GM23248 (cell line): ENCODE results near the gene BOD1. TPM values are rescaled to one million over a fixed set of nuclear protein-coding genes. Genes with fewer than 3 reads are reported as not detected.
A peak's percentile ranks its signal among the peaks of the same experiment; 100 is the strongest.

Source experiments
- DNase-seq: peaks from one replicate; pipeline ENCODE4 v3.0.0-alpha.2; 2015
- H2AFZ ChIP-seq: fragments of 200-600 bp; sonication (generic); 2 replicates; pipeline ENCODE4 v1.6.1; 2016; ENCODE audit warnings: antibody characterized with exemption
- H3F3A ChIP-seq: fragments of 200-600 bp; sonication (generic); 2 replicates; pipeline ENCODE4 v1.6.1; 2016; ENCODE audit warnings: mild to moderate bottlenecking, antibody characterized with exemption, mixed run types; ENCODE audit not compliant: insufficient read depth
- H3K27ac ChIP-seq: fragments of 200-600 bp; sonication (generic); 2 replicates; pipeline ENCODE4 v1.5.1; 2016; ENCODE audit warnings: mild to moderate bottlenecking
- H3K27me3 ChIP-seq: fragments of 200-600 bp; sonication (generic); replicated peaks from 2 replicates; pipeline ENCODE4 v1.6.1; 2016; ENCODE audit warnings: mild to moderate bottlenecking; ENCODE audit not compliant: insufficient read depth
- H3K36me3 ChIP-seq: fragments of 200-600 bp; sonication (generic); 2 replicates; pipeline ENCODE4 v1.6.1; 2016; ENCODE audit warnings: low read depth, mild to moderate bottlenecking
- H3K4me1 ChIP-seq: fragments of 200-600 bp; sonication (generic); 2 replicates; pipeline ENCODE4 v1.6.1; 2016; ENCODE audit warnings: mild to moderate bottlenecking; ENCODE audit not compliant: insufficient read depth
- H3K4me2 ChIP-seq: fragments of 200-600 bp; sonication (generic); one replicate; pipeline ENCODE4 v1.6.1; 2016; ENCODE audit warnings: mild to moderate bottlenecking; ENCODE audit not compliant: unreplicated experiment
- H3K4me3 ChIP-seq: fragments of 200-600 bp; sonication (generic); 2 replicates; pipeline ENCODE4 v1.5.1; 2016; ENCODE audit warnings: mild to moderate bottlenecking
- H3K79me2 ChIP-seq: fragments of 200-600 bp; sonication (generic); 2 replicates; pipeline ENCODE4 v1.6.1; 2016; ENCODE audit warnings: mild to moderate bottlenecking; ENCODE audit not compliant: insufficient read depth
- H3K9ac ChIP-seq: fragments of 200-600 bp; sonication (generic); 2 replicates; pipeline ENCODE4 v1.6.1; 2016; ENCODE audit warnings: mild to moderate bottlenecking
- H3K9me2 ChIP-seq: fragments of 200-600 bp; sonication (generic); 2 replicates; pipeline ENCODE4 v1.6.1; 2016; ENCODE audit warnings: mixed run types, mild to moderate bottlenecking, moderate library complexity; ENCODE audit not compliant: insufficient read depth
- H3K9me3 ChIP-seq: fragments of 200-600 bp; sonication (generic); one replicate; pipeline ENCODE4 v1.6.1; 2017; ENCODE audit warnings: low read depth
- H4K20me1 ChIP-seq: fragments of 200-600 bp; sonication (generic); 2 replicates; pipeline ENCODE4 v1.6.0; 2016; ENCODE audit not compliant: insufficient read depth
- EZH2 ChIP-seq: fragments of 200-600 bp; sonication (generic); IDR thresholded peaks from 2 replicates; pipeline ENCODE4 v1.6.1; 2018; ENCODE audit warnings: antibody characterized with exemption, mild to moderate bottlenecking; ENCODE audit not compliant: insufficient read depth, poor library complexity, severe bottlenecking
- EZH2phosphoT487 ChIP-seq: fragments of 200-600 bp; sonication (generic); IDR thresholded peaks from 2 replicates; pipeline ENCODE4 v1.6.1; 2018; ENCODE audit warnings: antibody characterized with exemption, moderate library complexity, mild to moderate bottlenecking, low read depth; ENCODE audit not compliant: insufficient read depth
- WGBS, 2 experiments: methylation state at CpG; one replicate each; pipeline ENCODE4 v1.1.6; 2015 to 2017; ENCODE audit warnings: low lambda C conversion rate in 2 of 2, low coverage in 1 of 2; ENCODE audit errors: missing lambda C conversion rate in 2 of 2; 5-methylcytosine and 5-hydroxymethylcytosine counted together
- in situ Hi-C: fragments of 300-500 bp; cut with MboI; formaldehyde crosslinking; loops from 2 replicates; pipeline ENCODE4 v1.15.0; 2020
- polyA plus RNA-seq: library from polyadenylated mRNA; unstranded; fragments of >200 nt; fragmentation: Nextera tagmentation; extraction: Ambion mirVana; gene quantifications from 2 replicates; pipeline ENCODE4 v1.2.1, GENCODE V29; 2016
- total RNA-seq: library from RNA; depleted of rRNA; stranded (reverse); fragments of >200 nt; shearing (Covaris generic); gene quantifications from 2 replicates; pipeline ENCODE4 v1.2.3, GENCODE V29; 2014

Gene BOD1
- total and polyA plus RNA-seq, 2 experiments from 2014 or later = 51.4 to 66.1 TPM

DNA sequence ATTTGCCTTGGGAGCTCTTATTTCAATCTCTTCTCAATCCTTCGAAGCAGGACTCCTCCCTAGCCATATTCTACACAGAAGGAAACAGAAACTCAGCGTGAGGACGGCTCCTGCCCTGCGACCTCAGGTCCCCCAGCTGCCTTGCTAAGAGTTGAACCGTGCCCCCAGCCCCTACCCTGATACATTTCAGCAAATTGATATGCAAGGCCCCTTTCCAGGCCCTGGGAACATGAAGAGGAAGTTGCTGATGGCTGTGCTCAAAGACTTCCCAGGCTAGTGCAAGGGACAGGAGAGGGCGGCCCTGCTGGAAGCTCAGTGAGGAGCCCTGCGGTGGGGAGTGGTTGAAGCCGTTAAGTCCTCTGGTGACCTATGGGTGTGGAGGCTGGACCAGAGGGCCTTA is 41.5 kb downstream of the BOD1 start:
- Histone ChIP-seq H3F3A (no peaks in the 10 kb centered on the region), H3K4me3 (no peak overlapping the region), H3K9ac (no peak overlapping the region), H3K4me2 (no peak overlapping the region), H3K79me2 (no peaks in the 10 kb centered on the region), H3K9me3 (no peaks in the 10 kb centered on the region), H3K36me3 (peaks cover 5% of the 10 kb centered on the region; the same call in 1 of the 2 replicates), H3K9me2 (no peaks in the 10 kb centered on the region), H3K4me1 (peaks cover 6% of the 10 kb centered on the region; the same call in 1 of the 2 replicates), H3K27me3 (no peaks in the 10 kb centered on the region), H2AFZ (no peak overlapping the region), H3K27ac (no peak overlapping the region), H4K20me1 (no peaks in the 10 kb centered on the region)
- DNase-seq = no peak
- WGBS, 2 experiments = 80 to 81% methylated on average over 8 of the region's 8 CpGs
- in situ Hi-C loops = loop anchor here (10.0 to 25.0 kb wide), 2 partner anchors 280 to 413 kb away; no protein-coding TSS in a partner anchor
- TF ChIP-seq EZH2phosphoT487 (no peak), EZH2 (no peak)

DNA sequence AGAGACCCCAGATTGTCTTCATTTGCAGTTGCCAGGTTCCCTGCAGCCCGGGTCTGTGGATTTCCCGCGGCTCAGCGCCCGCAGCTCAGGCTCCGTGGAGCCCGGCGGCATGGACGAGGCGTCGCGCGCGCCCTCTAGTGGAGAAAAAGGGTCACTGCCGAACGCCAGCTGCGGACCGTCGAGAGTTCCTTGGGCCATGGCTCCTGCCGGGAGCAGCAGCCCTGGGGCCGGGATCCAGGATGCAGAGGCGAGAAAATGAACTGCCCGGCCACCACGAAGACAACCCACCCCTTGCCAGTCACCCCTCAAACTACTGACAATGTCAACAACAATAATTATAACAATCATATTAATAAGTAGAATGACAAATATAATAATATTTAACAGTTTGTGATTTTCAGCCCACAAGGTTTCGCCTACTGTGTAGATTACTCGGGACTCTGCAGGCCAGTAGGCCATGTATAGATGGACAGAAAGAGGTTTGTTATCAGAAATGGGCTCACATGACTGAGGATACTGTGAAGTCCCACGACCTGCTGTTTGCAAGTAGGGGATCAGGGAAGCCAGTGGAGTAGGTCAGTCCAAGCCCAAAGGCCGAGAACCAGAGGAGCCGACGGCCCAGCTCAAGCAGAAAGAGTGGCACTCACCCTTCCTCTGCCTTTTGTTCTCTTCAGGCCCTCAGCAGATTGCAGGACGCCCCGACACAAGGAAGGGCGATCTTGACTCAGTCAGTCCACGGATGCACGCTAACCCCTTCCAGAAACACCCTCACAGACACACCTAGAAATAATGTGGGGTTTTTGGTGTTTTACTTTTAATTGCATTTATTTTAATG is 43.1 kb downstream of the BOD1 start:
- peak; percentile 81 for DNase-seq
- H3K4me3 ChIP-seq = peak overlapping the region; percentile 62

GRCh38 chr5:173572431-173573125 is 43.9 kb downstream of the BOD1 start:
- DNase-seq = peak; percentile 17
- H3K4me2 ChIP-seq = peak overlapping the region; percentile 71
- peaks cover 6% of the 10 kb centered on the region; the same call in 1 of the 2 replicates for H3K4me1 ChIP-seq
- H3F3A ChIP-seq = no peaks in the 10 kb centered on the region
- no peak overlapping the region for H3K27ac ChIP-seq
- H3K79me2 ChIP-seq = no peaks in the 10 kb centered on the region
- no peaks in the 10 kb centered on the region for H3K36me3 ChIP-seq
- no peaks in the 10 kb centered on the region for H3K9me2 ChIP-seq
- peak overlapping the region; percentile 4; the same call in 1 of the 2 replicates for H3K9ac ChIP-seq
- 5 to 7% methylated on average over 6 of the region's 6 CpGs for WGBS, 2 experiments
- H3K4me3 ChIP-seq = peak overlapping the region; percentile 62
- no peak for TF ChIP-seq EZH2
- no peak for TF ChIP-seq EZH2phosphoT487
- in situ Hi-C loops = loop anchor here (10.0 kb wide), 1 partner anchor 278 kb away; no protein-coding TSS in a partner anchor
- H2AFZ ChIP-seq = peak overlapping the region; percentile 73
- no peaks in the 10 kb centered on the region for H3K27me3 ChIP-seq
- no peaks in the 10 kb centered on the region for H4K20me1 ChIP-seq
- no peaks in the 10 kb centered on the region for H3K9me3 ChIP-seq

More for the DNA sequence above, 43.1 kb downstream of the BOD1 start:
- H3K27me3 ChIP-seq = no peaks in the 10 kb centered on the region
- no peaks in the 10 kb centered on the region for H3F3A ChIP-seq
- H3K9ac ChIP-seq = peak overlapping the region; percentile 4; the same call in 1 of the 2 replicates
- TF ChIP-seq EZH2 = no peak
- no peak for TF ChIP-seq EZH2phosphoT487
- peaks cover 6% of the 10 kb centered on the region; the same call in 1 of the 2 replicates for H3K4me1 ChIP-seq
- H2AFZ ChIP-seq = peak overlapping the region; percentile 73
- peak overlapping the region; percentile 71 for H3K4me2 ChIP-seq
- no peaks in the 10 kb centered on the region for H4K20me1 ChIP-seq
- no peaks in the 10 kb centered on the region for H3K79me2 ChIP-seq
- no peaks in the 10 kb centered on the region for H3K9me2 ChIP-seq
- no peaks in the 10 kb centered on the region for H3K36me3 ChIP-seq
- no peak overlapping the region for H3K27ac ChIP-seq
- WGBS, 2 experiments = 27 to 28% methylated on average over 35 of the region's 35 CpGs
- in situ Hi-C loops = loop anchor here (10.0 kb wide), 1 partner anchor 279 kb away; no protein-coding TSS in a partner anchor
- H3K9me3 ChIP-seq = no peaks in the 10 kb centered on the region

DNA sequence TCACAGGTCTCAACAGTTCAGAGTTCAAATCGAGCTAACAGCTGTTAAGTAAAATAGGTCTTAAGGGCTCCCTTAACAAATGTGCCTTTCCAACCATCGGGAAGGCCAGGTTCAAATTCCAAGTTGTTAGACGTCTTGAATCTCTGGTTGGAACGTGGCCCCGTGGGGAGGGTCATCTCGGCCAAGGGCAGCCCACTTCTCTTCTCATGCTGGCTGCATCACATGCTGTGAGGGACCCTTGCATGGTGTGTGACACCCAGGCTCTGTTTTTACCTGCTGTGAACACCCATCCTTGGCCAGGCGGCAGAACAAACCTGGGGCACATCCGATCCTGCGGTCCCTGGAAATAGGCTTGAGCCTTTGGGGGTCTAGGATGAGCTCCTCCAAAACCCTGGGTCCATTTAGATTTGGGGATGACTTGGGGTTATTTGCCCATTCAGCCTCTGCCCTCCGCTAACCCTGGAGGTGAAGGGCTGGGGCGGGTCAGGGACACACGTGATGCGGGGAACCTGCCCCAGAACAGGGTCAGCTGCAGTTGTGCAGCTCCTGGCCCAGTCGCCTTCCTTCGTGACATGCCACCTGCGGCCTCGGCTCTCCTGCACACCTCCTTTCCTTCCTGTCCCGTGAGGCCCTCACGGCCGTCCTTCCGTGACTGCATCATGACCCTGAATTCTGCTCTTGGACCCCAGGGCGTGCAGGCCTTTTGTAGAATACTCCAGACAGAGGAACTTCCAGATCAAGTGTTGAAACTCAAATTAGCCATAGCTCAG is 45.9 kb downstream of the BOD1 start:
- WGBS, 2 experiments = 88 to 93% methylated on average over 22 of the region's 22 CpGs

More for the DNA sequence above, 45.9 kb downstream of the BOD1 start:
- Histone ChIP-seq H3K4me2 (no peak overlapping the region), H4K20me1 (no peaks in the 10 kb centered on the region), H3K36me3 (no peaks in the 10 kb centered on the region), H3K27ac (no peak overlapping the region), H3K79me2 (no peaks in the 10 kb centered on the region), H3K27me3 (no peaks in the 10 kb centered on the region), H3K9me2 (no peaks in the 10 kb centered on the region), H3K9ac (no peak overlapping the region), H3K4me3 (no peak overlapping the region), H3F3A (no peaks in the 10 kb centered on the region), H2AFZ (no peak overlapping the region), H3K9me3 (no peaks in the 10 kb centered on the region), H3K4me1 (peaks cover 6% of the 10 kb centered on the region; the same call in 1 of the 2 replicates)
- TF ChIP-seq EZH2 = no peak
- no peak for TF ChIP-seq EZH2phosphoT487
- DNase-seq = no peak
- in situ Hi-C loops = loop anchor here (10.0 kb wide), 1 partner anchor 276 kb away; no protein-coding TSS in a partner anchor
